HG03159 (cell line): ENCODE results near the gene HSD17B8.

ENCODE experiments used
- ATAC-seq: cut with Tn5 transposase; IDR thresholded peaks from one replicate; pipeline ENCODE4 v1.9.1; 2021; ENCODE audit warnings: mild to moderate bottlenecking, moderate library complexity; ENCODE audit not compliant: unreplicated experiment

The HSD17B8 gene

DNA sequence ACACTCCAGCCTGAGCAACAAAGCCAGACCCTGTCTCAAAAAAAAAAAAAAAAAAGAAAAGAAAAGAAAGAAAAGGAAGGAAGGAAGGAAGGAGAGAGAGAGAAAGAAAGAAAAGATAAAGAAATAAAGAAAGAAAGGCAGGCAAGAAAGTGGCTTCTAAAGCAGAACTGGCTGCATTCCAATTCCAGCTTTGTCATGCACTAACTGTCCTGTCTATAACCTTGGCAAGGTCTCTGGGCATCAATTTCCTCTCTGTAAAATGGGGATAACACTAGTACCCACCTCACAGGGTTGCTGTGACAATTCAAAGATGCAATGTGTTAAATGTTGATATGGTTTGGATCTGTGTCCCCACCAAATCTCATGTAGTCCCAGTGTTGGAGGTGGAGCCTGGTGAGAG is 31.9 kb downstream of the HSD17B8 start:
- ATAC-seq = no peak

DNA sequence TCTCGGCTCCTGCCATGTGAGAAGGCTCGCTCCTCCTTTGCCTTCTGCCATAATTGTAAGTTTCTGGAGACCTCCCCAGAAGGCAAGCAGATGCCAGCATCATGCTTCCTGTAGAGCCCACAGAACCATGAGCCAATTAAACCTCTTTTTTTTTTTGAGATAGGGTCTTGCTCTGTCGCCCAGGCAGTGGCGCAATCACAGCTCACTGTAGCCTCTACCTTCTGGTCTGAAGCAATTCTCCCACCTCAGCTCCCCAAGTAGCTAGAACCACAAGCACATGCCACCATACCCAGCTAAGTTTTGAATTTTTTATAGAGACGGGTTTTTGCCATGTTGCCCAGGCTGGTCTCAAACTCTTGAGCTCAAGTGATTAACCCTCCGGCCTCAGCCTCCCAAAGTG is 32.4 kb downstream of the HSD17B8 start:
- ATAC-seq = no peak

DNA sequence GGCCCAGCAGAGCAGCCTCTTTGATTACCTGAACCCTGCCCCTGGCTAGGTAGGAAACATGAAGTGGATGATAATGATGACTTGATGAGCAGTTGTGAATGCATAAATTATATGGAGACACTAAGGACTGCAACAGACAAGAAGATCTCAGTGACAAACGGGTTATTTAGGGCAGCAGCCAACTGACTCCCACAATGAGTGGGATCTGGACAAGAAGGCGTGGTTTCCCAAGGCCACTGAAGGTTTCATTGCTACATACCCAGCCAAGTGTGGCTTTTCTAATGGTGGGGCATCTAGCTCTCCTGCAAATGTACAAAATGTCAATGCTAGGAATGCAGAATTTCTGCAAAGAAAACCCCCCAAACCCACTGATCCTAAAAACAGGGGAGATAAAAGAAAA is 33.3 kb downstream of the HSD17B8 start:
- no peak for ATAC-seq

DNA sequence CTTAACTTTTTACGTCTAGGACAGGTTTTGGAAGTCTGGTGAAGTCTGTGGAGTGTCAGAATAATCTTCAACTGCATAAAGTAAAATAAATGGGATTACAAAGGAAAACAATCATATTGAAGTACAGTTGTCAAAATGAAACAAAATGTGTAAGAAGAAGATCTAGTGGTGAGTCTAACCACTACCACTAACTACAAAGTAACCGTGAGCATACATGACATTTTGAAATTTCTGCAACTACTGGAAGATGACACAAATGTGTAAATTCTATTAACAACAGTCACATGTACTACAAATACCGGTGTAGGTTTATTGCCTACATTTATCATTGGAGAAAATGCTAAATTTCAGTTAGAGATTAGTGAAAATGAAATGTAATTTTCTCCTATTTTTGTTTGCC is 37.5 kb downstream of the HSD17B8 start:
- ATAC-seq = no peak

DNA sequence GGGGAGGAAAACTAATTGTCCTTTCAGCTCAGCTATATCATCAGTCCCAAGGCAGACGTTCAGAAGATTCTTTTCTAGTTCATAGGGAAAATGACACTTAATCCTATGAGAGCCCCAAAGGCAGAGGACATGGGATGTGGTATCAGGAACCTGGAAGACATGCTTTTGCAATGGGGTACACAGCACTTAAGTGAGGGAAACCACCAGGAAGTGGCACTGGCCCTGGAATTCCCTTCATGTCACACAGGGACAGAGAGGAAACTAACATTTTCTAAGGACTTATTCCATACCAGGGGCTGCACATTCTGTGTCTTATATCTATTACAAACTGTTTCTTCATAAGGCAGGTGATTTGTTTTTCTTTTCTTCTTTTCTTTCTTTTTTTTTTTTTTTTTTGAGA is 39.0 kb downstream of the HSD17B8 start:
- ATAC-seq = no peak

DNA sequence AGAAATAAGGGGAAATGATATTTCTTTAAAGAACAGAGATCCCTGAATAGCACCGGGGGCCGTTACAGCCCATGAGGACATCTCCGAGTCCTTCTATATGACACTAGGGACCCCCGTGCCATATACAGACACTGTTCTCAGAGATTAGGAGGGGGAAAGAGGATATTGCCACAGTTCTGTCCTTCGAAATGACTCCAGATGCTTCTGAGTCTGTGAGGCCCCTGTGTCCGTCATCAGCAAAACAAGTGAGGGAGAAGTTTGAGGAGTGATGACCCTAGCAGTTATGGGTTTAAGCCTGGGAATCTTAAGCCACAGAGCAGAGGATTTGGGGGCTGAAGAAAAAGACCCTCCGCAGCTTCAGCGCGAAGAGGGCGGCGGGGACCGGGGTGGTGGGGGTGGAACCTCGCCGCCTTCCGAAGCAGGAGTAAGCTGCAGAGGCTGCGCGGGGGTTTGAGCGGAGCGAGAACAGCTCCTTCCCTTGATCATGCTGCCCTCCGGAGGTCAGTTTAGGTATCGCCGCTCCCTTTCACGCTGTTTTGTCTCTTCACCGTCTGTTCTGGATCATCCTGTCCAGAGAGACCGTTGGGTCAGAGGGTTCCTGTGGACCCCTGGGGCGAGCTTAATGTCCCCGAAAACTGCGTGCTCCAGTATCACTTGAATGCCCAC is 43.7 kb downstream of the HSD17B8 start:
- ATAC-seq = peak; percentile 34

DNA sequence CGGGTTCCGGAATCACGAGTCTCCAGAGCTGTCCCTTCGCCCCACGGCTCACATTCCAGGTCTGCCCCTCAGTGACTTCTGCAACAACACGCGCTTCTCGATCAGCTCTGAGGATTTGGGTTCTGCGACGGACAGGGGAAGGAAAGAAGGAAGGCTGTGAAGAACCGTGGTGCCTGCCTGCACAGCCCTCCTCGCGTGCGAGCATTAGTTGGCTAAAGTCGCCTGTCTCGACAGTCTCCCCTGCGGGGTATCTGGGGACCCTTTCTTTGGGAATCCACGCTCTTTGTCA is 44.1 kb downstream of the HSD17B8 start:
- peak; percentile 13 for ATAC-seq

DNA sequence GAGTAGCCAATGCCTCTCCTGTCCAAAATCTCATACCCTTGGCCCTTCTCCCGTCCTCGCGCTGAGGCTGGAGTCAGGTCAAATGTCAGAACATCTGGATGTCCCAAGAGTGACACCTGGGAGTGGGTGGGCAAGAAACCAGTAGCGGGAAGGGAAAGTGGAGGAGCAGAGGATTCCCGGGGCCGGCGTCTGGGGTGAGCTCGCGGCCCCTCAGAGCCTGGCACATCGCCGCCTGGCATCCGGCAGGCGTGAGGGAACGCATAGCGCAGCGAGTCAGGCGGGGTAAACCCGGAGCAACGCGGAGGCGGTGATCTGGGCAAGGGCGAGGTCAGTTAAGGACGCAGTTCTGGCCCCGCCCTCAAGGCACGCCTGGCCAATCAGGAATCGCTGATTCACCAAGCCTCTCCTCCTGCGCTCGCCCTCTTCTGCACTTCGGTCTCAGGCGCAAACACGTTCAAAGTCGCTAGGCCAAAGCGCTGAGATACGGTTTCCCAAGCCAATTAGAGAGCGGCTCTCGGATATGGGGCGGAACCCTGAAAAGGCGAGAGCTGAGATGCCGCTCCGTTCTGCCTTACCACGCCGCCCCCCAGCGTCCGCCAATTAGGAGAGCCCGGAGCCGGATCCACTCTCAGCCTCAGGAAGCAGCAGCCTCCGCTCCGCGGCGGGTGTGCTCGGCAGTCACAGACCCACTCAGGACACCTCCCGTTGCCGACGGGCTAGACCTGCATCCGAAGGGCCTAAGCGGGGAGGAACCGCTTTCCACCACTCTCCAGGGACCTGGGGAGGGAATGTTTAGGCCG is 44.7 kb downstream of the HSD17B8 start:
- peak; percentile 83 for ATAC-seq

DNA sequence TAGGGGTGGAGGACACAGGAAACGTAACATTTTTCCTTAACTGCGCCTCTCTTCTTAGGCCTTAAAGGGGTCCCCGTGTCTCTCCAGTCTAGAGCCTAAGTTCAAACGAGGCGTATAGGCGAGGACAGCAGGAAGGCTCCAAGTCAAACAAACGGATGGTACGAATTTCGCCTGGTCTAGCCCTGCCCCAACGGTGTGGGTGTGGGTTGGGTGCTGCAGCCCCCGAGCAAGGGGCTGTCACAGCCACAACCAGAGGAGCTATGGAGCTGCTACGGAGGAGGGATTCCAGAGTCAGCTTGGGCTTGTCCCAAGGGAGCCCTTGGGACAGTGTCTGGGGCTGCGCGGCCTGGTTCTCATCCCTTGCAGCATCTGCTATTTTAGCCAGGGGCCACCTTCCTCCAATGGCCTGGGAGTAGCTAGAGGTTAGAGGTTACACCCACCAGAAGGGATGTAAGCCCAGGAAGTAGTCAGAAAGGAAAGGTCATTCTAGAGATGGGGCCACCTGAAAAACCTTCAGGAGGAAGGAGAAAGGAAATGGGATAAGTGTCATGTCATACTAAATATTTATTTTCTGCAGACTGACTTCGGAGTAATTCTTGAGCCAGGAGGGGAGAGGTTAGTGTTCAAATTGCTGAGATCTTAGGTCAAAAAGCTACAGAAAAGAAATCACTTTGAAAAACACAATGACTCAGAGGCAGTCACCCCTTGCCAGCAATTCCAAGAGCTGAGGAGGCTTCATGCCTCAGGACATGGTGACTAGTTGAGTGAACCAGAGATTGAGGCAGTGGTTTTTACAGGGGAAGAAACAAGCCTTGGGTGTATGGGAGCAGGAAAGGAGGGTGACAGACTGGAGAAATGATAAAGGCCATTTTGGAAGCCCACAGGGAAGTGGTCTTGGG is 45.5 kb downstream of the HSD17B8 start:
- no peak for ATAC-seq

DNA sequence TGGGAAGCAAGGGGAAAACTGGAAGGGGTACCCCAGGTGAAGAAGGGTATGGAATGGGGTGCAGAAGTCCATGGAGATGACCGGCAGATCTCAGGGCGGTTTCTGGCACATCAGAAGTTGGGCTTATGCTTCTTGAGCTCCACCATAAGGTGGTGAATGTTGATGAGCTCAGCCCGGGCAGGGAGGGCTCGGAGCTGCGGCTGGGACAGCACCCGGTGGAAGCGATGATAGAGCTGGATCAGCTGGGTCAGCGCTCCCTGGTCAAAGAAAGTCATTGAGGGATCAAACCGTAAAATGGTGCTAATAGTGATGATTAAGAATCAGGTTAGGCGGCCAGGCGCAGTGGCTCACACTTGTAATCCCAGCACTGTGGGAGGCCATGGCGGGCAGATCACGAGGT is 46.3 kb downstream of the HSD17B8 start:
- ATAC-seq = no peak

DNA sequence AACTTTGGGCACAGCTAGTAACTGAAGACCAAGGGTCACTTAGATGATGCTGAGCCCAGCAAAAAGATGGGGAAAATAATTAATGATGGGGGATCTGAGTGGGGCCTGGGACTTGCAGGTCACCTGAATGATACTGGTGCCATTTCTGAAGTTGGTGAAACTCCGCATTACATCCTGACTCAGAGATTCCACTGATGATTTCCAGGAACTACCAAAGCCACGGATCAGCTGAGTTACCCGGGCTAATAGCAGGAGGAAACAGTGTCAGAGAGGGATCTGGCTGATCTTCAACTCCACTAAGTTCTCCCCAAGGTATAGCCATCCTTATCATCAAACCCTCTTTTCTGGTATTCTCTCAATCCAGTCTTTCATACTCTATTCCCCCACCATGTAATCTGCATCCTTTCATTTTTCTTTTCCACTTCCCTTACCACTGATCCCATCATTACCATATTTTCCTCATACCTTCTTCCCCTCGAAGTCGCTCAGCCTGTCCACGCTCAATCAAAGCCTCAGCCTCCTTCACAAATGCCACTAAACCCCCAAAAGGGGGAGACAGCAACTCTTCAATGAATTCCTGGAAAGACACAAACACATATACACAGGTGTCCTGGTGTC is 47.0 kb downstream of the HSD17B8 start:
- no peak for ATAC-seq

DNA sequence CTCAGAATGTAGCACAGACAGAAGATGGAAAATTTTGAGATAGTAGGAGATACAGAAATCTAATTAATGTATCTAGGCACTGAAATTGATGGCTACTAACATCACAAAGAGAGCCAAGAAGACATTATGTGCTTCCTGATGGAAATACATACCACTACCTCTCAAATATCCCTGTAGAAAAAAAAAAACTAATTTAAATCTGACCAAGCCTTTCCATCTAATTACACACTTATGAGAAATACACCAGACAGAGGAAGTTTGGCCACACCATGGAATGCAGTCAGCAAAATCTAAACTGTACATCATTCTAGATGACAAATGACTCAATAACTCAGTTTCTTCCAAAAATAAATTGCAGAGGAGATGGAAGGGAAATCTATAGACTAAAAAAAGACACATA is 48.3 kb downstream of the HSD17B8 start:
- no peak for ATAC-seq

DNA sequence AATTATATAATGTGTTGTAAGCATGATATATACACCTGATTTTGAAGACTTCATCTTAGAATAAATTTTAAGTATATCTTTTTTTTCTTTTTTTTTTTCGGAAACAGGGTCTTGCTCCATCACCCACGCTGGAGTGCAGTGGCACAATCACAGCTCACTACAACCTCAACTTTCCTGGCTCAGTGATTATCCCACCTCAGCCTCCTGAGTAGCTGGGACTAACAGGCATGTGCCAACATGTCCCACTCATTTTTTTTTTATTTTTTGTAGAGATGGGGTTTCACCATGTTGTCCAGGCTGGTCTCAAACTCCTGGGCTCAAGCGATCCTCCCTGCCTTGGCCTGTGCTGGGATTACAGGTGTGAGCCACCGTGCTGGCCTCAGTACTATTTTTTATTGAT is 50.1 kb downstream of the HSD17B8 start:
- ATAC-seq = no peak
